Testis (tissue), 2 donors: Measurements from ENCODE around the gene ABCG5.

Source experiments
- POLR2A ChIP-seq: fragments of 450-650 bp; IDR thresholded peaks from one replicate; pipeline ENCODE4 v1.6.1; 2017; ENCODE audit warnings: antibody characterized with exemption, mild to moderate bottlenecking, moderate library complexity
- TF ChIP-seq, protein P1 (sequence below), 3 experiments: fragments of 450-650 bp in 2 of 3; fragments of 200-600 bp in 1 of 3; sonication (generic) in 1 of 3; IDR thresholded peaks; one replicate each; pipeline ENCODE4 v1.5.1; 2016 to 2019; ENCODE audit warnings: antibody characterized with exemption in 3 of 3, mild to moderate bottlenecking in 2 of 3, moderate library complexity in 1 of 3

- TF ChIP-seq, protein P1, sequence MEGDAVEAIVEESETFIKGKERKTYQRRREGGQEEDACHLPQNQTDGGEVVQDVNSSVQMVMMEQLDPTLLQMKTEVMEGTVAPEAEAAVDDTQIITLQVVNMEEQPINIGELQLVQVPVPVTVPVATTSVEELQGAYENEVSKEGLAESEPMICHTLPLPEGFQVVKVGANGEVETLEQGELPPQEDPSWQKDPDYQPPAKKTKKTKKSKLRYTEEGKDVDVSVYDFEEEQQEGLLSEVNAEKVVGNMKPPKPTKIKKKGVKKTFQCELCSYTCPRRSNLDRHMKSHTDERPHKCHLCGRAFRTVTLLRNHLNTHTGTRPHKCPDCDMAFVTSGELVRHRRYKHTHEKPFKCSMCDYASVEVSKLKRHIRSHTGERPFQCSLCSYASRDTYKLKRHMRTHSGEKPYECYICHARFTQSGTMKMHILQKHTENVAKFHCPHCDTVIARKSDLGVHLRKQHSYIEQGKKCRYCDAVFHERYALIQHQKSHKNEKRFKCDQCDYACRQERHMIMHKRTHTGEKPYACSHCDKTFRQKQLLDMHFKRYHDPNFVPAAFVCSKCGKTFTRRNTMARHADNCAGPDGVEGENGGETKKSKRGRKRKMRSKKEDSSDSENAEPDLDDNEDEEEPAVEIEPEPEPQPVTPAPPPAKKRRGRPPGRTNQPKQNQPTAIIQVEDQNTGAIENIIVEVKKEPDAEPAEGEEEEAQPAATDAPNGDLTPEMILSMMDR (IDR thresholded peaks at IDR 0.05): no peak
- no peak for TF ChIP-seq POLR2A
Observed at GRCh38 chr2:43872151-43872550, 33.5 kb upstream of the ABCG5 start.
